HepG2 (cell line): Measurements from ENCODE around the gene CALD1. TPM values are rescaled to one million over a fixed set of nuclear protein-coding genes. Genes with fewer than 3 reads are reported as not detected.

Experiments
- ATF4 ChIP-seq, 2 experiments: fragments of 450-650 bp in 1 of 2; sonication (generic) in 1 of 2; formaldehyde crosslinking; IDR thresholded peaks; 2 replicates each; pipeline versions ENCODE4 v1.5.0 to v1.8.0; 2020 to 2022; ENCODE audit warnings: mild to moderate bottlenecking in 1 of 2, missing genetic modification reagents in 1 of 2
- CENPX ChIP-seq: sonication (generic); formaldehyde crosslinking; IDR thresholded peaks from 2 replicates; pipeline ENCODE4 v1.9.0; 2021; ENCODE audit warnings: mild to moderate bottlenecking, missing genetic modification reagents, moderate library complexity
- DMTF1 ChIP-seq: sonication (generic); formaldehyde crosslinking; IDR thresholded peaks from 2 replicates; pipeline ENCODE4 v1.4.0; 2020; ENCODE audit warnings: mild to moderate bottlenecking, missing genetic modification reagents
- KLF16 ChIP-seq, 2 experiments: sonication (generic) in 1 of 2; formaldehyde crosslinking in 1 of 2; IDR thresholded peaks; 2 replicates each; pipeline versions ENCODE4 v1.6.1 to v1.8.0; 2016 to 2023; ENCODE audit warnings: missing genetic modification reagents in 2 of 2, missing compliant biosample characterization in 1 of 2
- MYNN ChIP-seq: sonication (generic); formaldehyde crosslinking; IDR thresholded peaks from 2 replicates; pipeline ENCODE4 v1.4.0; 2020; ENCODE audit warnings: mild to moderate bottlenecking, low read depth, missing genetic modification reagents
- NFYC ChIP-seq: IDR thresholded peaks from 2 replicates; pipeline ENCODE4 v1.6.1; 2016; ENCODE audit warnings: missing genetic modification reagents, missing compliant biosample characterization
- POGK ChIP-seq: sonication (generic); formaldehyde crosslinking; conservative IDR thresholded peaks from 2 replicates; pipeline ENCODE4 v1.8.0; 2022; ENCODE audit warnings: mild to moderate bottlenecking, moderate library complexity, missing genetic modification reagents
- RFX1 ChIP-seq: fragments of 450-650 bp; IDR thresholded peaks from 2 replicates; pipeline ENCODE4 v1.6.1; 2017
- SNAPC4 ChIP-seq: sonication (generic); formaldehyde crosslinking; IDR thresholded peaks from 2 replicates; pipeline ENCODE4 v1.4.0; 2020; ENCODE audit warnings: mild to moderate bottlenecking, missing genetic modification reagents
- SP4 ChIP-seq: sonication (generic); formaldehyde crosslinking; IDR thresholded peaks from 2 replicates; pipeline ENCODE4 v1.8.1; 2023; ENCODE audit warnings: mild to moderate bottlenecking, missing genetic modification reagents
- TRIM22 ChIP-seq: fragments of 450-650 bp; IDR thresholded peaks from 2 replicates; pipeline ENCODE4 v1.6.1; 2017
- ZNF230 ChIP-seq: sonication (generic); formaldehyde crosslinking; IDR thresholded peaks from 2 replicates; pipeline ENCODE4 v1.4.0; 2020; ENCODE audit warnings: mild to moderate bottlenecking, missing genetic modification reagents
- ZNF260 ChIP-seq: sonication (generic); formaldehyde crosslinking; IDR thresholded peaks from 2 replicates; pipeline ENCODE4 v1.4.0; 2020; ENCODE audit warnings: missing genetic modification reagents, low read depth, mild to moderate bottlenecking, borderline replicate concordance
- ZNF441 ChIP-seq: sonication (generic); formaldehyde crosslinking; IDR thresholded peaks from 2 replicates; pipeline ENCODE4 v1.7.0; 2021; ENCODE audit warnings: missing genetic modification reagents, borderline replicate concordance
- ZNF644 ChIP-seq: IDR thresholded peaks from 2 replicates; pipeline ENCODE4 v1.6.1; 2016; ENCODE audit warnings: low read depth
- ZNF747 ChIP-seq: sonication (generic); formaldehyde crosslinking; IDR thresholded peaks from 2 replicates; pipeline ENCODE4 v1.8.1; 2023; ENCODE audit warnings: missing genetic modification reagents, mild to moderate bottlenecking, borderline replicate concordance
- ZNF775 ChIP-seq: sonication (generic); formaldehyde crosslinking; IDR thresholded peaks from 2 replicates; pipeline ENCODE4 v1.4.0; 2020; ENCODE audit warnings: missing genetic modification reagents, mild to moderate bottlenecking, moderate library complexity, borderline replicate concordance
- polyA plus RNA-seq, 8 experiments: library from polyadenylated mRNA; depleted of rRNA in 3 of 8; stranded (reverse) in 7 of 8; unstranded in 1 of 8; fragments of >200 nt; fragmentation: Illumina TruSeq in 4 of 8; extraction: Trizol in 4 of 8; gene quantifications; 2 replicates each; pipeline versions ENCODE4 v1.2.1 to v1.2.3, GENCODE V29; 2011 to 2016; ENCODE audit warnings: low read depth in 4 of 8, missing spikeins in 1 of 8, mixed read lengths in 1 of 8; ENCODE audit not compliant: insufficient read depth in 1 of 8
- total RNA-seq, 5 experiments: library from RNA; depleted of rRNA; stranded (reverse); fragments of >200 nt; fragmentation: Illumina TruSeq; extraction: Trizol; gene quantifications; 2 replicates each; pipeline ENCODE4 v1.2.3, GENCODE V29; 2016; ENCODE audit warnings: low read depth in 1 of 5

CALD1 gene
- total and polyA plus RNA-seq, 2 of the 13 experiments (the other 11 are each of a cell fraction or from before 2014, with no cell fraction given) = 53.0 to 112 TPM

GRCh38 chr7:134891262-134891695, 111.8 kb downstream of the CALD1 start (continued):
- TF ChIP-seq SNAPC4 (CRISPR knock-in tag) (no peak), ZNF747 (CRISPR knock-in tag) (peak; percentile 81), CENPX (no peak), ZNF775 (CRISPR knock-in tag) (no peak), ZNF441 (CRISPR knock-in tag) (0 out of 2 replicates have a peak, but pooled peaks have one; percentile 30), ZNF260 (CRISPR knock-in tag) (no peak), NFYC (CRISPR knock-in tag) (peak; percentile 23; the same call in 1 of the 2 replicates), RFX1 (no peak), DMTF1 (no peak), POGK (CRISPR knock-in tag) (no peak; the same call in 1 of the 2 replicates), SP4 (CRISPR knock-in tag) (peak; percentile 25; the same call in 1 of the 2 replicates), MYNN (CRISPR knock-in tag) (no peak), ZNF230 (CRISPR knock-in tag) (0 out of 2 replicates have a peak, but pooled peaks have one; percentile 68), KLF16 (CRISPR knock-in tag; IDR thresholded peaks at IDR 0.05) (peak in 1 of 2 experiments; percentile 44; a peak in 1 of 4 replicates), ATF4 (CRISPR knock-in tag; IDR thresholded peaks at IDR 0.05) (no peak), ZNF644 (CRISPR knock-in tag) (no peak), TRIM22 (no peak)
